IMR-90 (cell line): ENCODE results near the gene SPINT1. TPM values are rescaled to one million over a fixed set of nuclear protein-coding genes. Genes with fewer than 3 reads are reported as not detected.
A peak's percentile ranks its signal among the peaks of the same experiment; 100 is the strongest.

Experiments used
- ATAC-seq: fragments of 200-7000 bp; cut with Tn5 transposase; 2 replicates; pipeline ENCODE4 v1.9.1; 2020; ENCODE audit warnings: low read depth, mild to moderate bottlenecking, moderate library complexity
- BruUV-seq: library from RNA; stranded (reverse); fragments of 400-500 nt; replicated peaks from 2 replicates; lab custom pipeline; 2021; lab: Mats Ljungman, UMichigan
- CTCF ChIA-PET: fragments of 300-600 bp; formaldehyde crosslinking; extraction: SDS; loops from one replicate; lab custom pipeline; 2021; ENCODE audit warnings: antibody characterized with exemption; lab: Yijun Ruan, JAX
- POLR2A ChIA-PET: fragments of 300-600 bp; sonication (Branson Sonifier 250); formaldehyde crosslinking; loops from one replicate; lab custom pipeline; 2022; ENCODE audit warnings: antibody characterized with exemption; ENCODE audit not compliant: unreplicated experiment; lab: Charles Lee
- DNase-seq: peaks from one replicate; pipeline ENCODE4 v3.0.0; 2013
- H2AFZ ChIP-seq: replicated peaks from 2 replicates; pipeline ENCODE3; 2013; ENCODE audit warnings: low read length, mild to moderate bottlenecking; ENCODE audit not compliant: poor library complexity
- H2AK5ac ChIP-seq: 2 replicates; pipeline ENCODE4 v1.6.1; 2013; ENCODE audit warnings: low read depth, low read length, inconsistent platforms
- H2AK9ac ChIP-seq: replicated peaks from 2 replicates; pipeline ENCODE3; 2013; ENCODE audit warnings: mild to moderate bottlenecking, low read depth, low read length, moderate library complexity; ENCODE audit not compliant: poor library complexity
- H2BK120ac ChIP-seq: 2 replicates; pipeline ENCODE4 v1.6.1; 2013; ENCODE audit warnings: low read depth, low read length, inconsistent platforms
- H2BK15ac ChIP-seq: 3 replicates; pipeline ENCODE4 v1.6.1; 2013; ENCODE audit warnings: low read depth, low read length, inconsistent platforms
- H2BK20ac ChIP-seq: 2 replicates; pipeline ENCODE4 v1.6.1; 2013; ENCODE audit warnings: low read depth, mild to moderate bottlenecking, inconsistent platforms, low read length, moderate library complexity
- H2BK5ac ChIP-seq: 2 replicates; pipeline ENCODE4 v1.6.1; 2013; ENCODE audit warnings: mild to moderate bottlenecking, low read depth, low read length, inconsistent platforms; ENCODE audit not compliant: poor library complexity, severe bottlenecking
- H3K14ac ChIP-seq: replicated peaks from 2 replicates; pipeline ENCODE4 v1.6.1; 2013; ENCODE audit warnings: low read depth, low read length, inconsistent platforms
- H3K18ac ChIP-seq: 2 replicates; pipeline ENCODE4 v1.6.1; 2013; ENCODE audit warnings: low read depth, low read length, control low read depth
- H3K23ac ChIP-seq: 2 replicates; pipeline ENCODE4 v1.6.1; 2013; ENCODE audit warnings: low read depth, low read length, inconsistent platforms
- H3K27ac ChIP-seq: 2 replicates; pipeline ENCODE4 v1.5.1; 2013; ENCODE audit warnings: mild to moderate bottlenecking, control low read depth, low read length; ENCODE audit not compliant: insufficient read depth
- H3K27me3 ChIP-seq: 2 replicates; pipeline ENCODE4 v1.6.1; 2013; ENCODE audit warnings: low read length; ENCODE audit not compliant: control insufficient read depth, insufficient read depth
- H3K36me3 ChIP-seq: 2 replicates; pipeline ENCODE4 v1.6.1; 2013; ENCODE audit warnings: low read length, mixed read lengths; ENCODE audit not compliant: control insufficient read depth, insufficient read depth
- H3K4ac ChIP-seq: 2 replicates; pipeline ENCODE4 v1.6.1; 2013; ENCODE audit warnings: low read depth, low read length, inconsistent platforms
- H3K4me1 ChIP-seq: 2 replicates; pipeline ENCODE4 v1.6.1; 2013; ENCODE audit warnings: low read length, mixed read lengths; ENCODE audit not compliant: control insufficient read depth, insufficient read depth
- H3K4me2 ChIP-seq: 2 replicates; pipeline ENCODE4 v1.6.1; 2013; ENCODE audit warnings: low read depth, mild to moderate bottlenecking, control low read depth, low read length, moderate library complexity
- H3K4me3 ChIP-seq: 2 replicates; pipeline ENCODE4 v1.5.1; 2013; ENCODE audit warnings: low read depth, mild to moderate bottlenecking, control low read depth, low read length, moderate library complexity; ENCODE audit not compliant: insufficient read depth
- H3K56ac ChIP-seq: 2 replicates; pipeline ENCODE4 v1.6.1; 2013; ENCODE audit warnings: low read length, inconsistent platforms; ENCODE audit not compliant: insufficient read depth; ENCODE audit errors: extremely low read depth
- H3K79me1 ChIP-seq, 2 experiments: 2 replicates each; pipeline ENCODE4 v1.6.1; 2013; ENCODE audit warnings: low read length in 2 of 2, inconsistent platforms in 1 of 2, low read depth in 1 of 2
- H3K9ac ChIP-seq: 2 replicates; pipeline ENCODE4 v1.6.1; 2013; ENCODE audit warnings: low read depth, low read length, control low read depth
- H3K9me1 ChIP-seq: 2 replicates; pipeline ENCODE4 v1.6.1; 2013; ENCODE audit warnings: low read length, inconsistent platforms; ENCODE audit not compliant: insufficient read depth
- H3K9me3 ChIP-seq: 2 replicates; pipeline ENCODE4 v1.6.1; 2013; ENCODE audit warnings: low read length; ENCODE audit not compliant: control insufficient read depth, insufficient read depth
- H4K20me1 ChIP-seq: 2 replicates; pipeline ENCODE4 v1.6.1; 2013; ENCODE audit warnings: low read length, inconsistent platforms; ENCODE audit not compliant: insufficient read depth
- H4K5ac ChIP-seq: 2 replicates; pipeline ENCODE4 v1.6.1; 2013; ENCODE audit warnings: mild to moderate bottlenecking, low read depth, low read length, control low read depth
- H4K8ac ChIP-seq, 2 experiments: 2 replicates each; pipeline ENCODE4 v1.6.1; 2013; ENCODE audit warnings: low read depth in 2 of 2, low read length in 2 of 2, control low read depth in 1 of 2, inconsistent platforms in 1 of 2
- H4K91ac ChIP-seq: 2 replicates; pipeline ENCODE4 v1.6.1; 2013; ENCODE audit warnings: low read depth, low read length, inconsistent platforms; ENCODE audit not compliant: insufficient read depth
- BHLHE40 ChIP-seq: fragments of 150-350 bp; IDR thresholded peaks from 2 replicates; pipeline ENCODE4 v1.6.1; 2016; ENCODE audit warnings: mild to moderate bottlenecking, low read depth, low read length
- CEBPB ChIP-seq: IDR thresholded peaks from 2 replicates; pipeline ENCODE4 v1.6.1; 2012; ENCODE audit warnings: low read depth, low read length, improper control_type of control experiment
- FOS ChIP-seq: fragments of 150-350 bp; IDR thresholded peaks from 2 replicates; pipeline ENCODE4 v1.6.1; 2016; ENCODE audit warnings: low read depth, low read length
- MAZ ChIP-seq: IDR thresholded peaks from 2 replicates; pipeline ENCODE4 v1.6.1; 2012; ENCODE audit warnings: low read depth, mild to moderate bottlenecking, low read length, improper control_type of control experiment, moderate library complexity, borderline replicate concordance
- POLR2A ChIP-seq: IDR thresholded peaks from 2 replicates; pipeline ENCODE4 v1.6.1; 2012; ENCODE audit warnings: mild to moderate bottlenecking, low read depth, low read length
- WGBS, 2 experiments: methylation state at CpG; one replicate each; pipeline versions ENCODE4 v1.1.5 to v1.1.7; 2013; ENCODE audit warnings: missing lambda C conversion rate in 2 of 2; ENCODE audit not compliant: insufficient read length in 1 of 2; ENCODE audit errors: extremely low coverage in 2 of 2; 5-methylcytosine and 5-hydroxymethylcytosine counted together
- dilution Hi-C: fragments of 300-500 bp; cut with HindIII; formaldehyde crosslinking; loops from one replicate; pipeline ENCODE4 v1.14.3; 2018; ENCODE audit warnings: low sequenced_read_pairs; ENCODE audit not compliant: unreplicated experiment
- in situ Hi-C: fragments of 300-500 bp; cut with MboI; formaldehyde crosslinking; loops from 3 replicates; pipeline ENCODE4 v1.14.3; 2019; ENCODE audit warnings: low sequenced_read_pairs, inconsistent platforms, mixed read lengths
- intact Hi-C: fragments of 100-400 bp; cut with micrococcal nuclease; formaldehyde crosslinking; loops from 2 replicates; pipeline ENCODE4 v1.10.0; 2022
- microRNA-seq, 2 experiments: library from miRNA; stranded (forward) in 1 of 2; unstranded in 1 of 2; fragments of 10-50 nt in 1 of 2; fragments of <30 nt in 1 of 2; gene quantifications in 1 of 2; microRNA quantifications in 1 of 2; one replicate each; pipeline versions ENCODE3 to v1.1.0; 2013 to 2020; ENCODE audit not compliant: insufficient read depth in 1 of 2, insufficient read length in 1 of 2, unreplicated experiment in 1 of 2
- polyA plus RNA-seq, 3 experiments: library from polyadenylated mRNA; depleted of rRNA; stranded (reverse); fragments of >200 nt; gene quantifications; 2 replicates each; pipeline ENCODE4 v1.2.3, GENCODE V29; 2012; ENCODE audit warnings: low replicate concordance in 1 of 3
- small RNA-seq, 5 experiments: library from RNA; depleted of rRNA; stranded (forward); fragments of <200 nt; gene quantifications; one replicate each; pipeline ENCODE3, GENCODE V24; 2012
- total RNA-seq: library from RNA; depleted of rRNA; stranded (reverse); fragments of >200 nt; gene quantifications from 2 replicates; pipeline ENCODE4 v1.2.3, GENCODE V29; 2012; rRNA removed
- TF ChIP-seq, protein P1 (sequence below): conservative IDR thresholded peaks from 2 replicates; pipeline ENCODE4 v1.5.1; 2012; ENCODE audit warnings: mild to moderate bottlenecking, low read depth, low read length, improper control_type of control experiment

The SPINT1 gene
- total and polyA plus RNA-seq, 2 of the 4 experiments (the other 2 are of a cell fraction): 0.90 to 2.1 TPM

DNA sequence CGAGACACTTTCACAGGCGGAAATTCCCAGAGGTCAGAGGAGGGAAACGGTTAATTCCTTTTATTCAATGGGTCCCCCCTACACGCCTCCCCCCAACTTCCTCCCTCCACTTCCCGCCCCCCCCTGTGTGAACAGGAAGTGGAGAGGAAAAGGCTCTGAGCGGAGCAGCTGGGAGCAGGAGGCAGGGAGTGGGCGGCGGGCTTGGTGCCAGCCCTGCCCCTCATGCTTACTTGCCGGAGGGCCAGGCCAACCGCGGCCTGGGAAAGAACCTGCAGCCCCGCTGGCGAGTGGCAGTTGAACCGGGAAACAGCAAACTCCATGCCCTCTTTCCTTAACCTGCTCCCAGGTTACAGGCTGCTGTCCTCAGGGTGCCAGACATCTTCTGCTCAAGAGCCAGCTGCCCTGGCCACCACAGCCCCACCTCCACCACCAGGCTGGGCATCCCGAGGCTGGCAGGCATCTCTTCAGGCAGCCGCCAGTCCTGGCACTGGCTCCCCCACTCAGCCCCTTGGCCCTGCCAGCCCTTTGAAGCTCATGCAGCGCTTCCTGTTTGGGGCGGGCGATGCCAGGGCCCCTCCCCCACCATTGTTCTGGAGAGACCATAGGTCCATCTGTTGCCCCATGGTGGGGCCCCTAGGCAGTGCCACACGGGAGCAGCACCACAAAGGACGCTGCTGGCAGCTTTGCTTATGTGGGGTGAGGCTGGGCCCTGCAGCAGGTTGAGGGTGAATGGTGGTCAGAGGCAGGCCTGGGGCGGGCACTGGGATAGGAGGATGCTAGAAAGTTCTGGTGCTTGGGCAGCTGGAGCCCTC lies 63.3 kb downstream of the SPINT1 start:
- Histone ChIP-seq H3K27ac (peak overlapping the region; percentile 78), H3K79me1 (peaks cover 0 to 30% of the 10 kb centered on the region in 2 experiments; a peak in 2 of 4 replicates), H3K56ac (no peak overlapping the region), H3K4me3 (no peak overlapping the region), H2BK120ac (peak overlapping the region; percentile 80), H3K9me1 (peaks cover 6% of the 10 kb centered on the region; the same call in 1 of the 2 replicates), H3K4me1 (peaks cover 18% of the 10 kb centered on the region), H3K27me3 (no peaks in the 10 kb centered on the region), H2BK20ac (no peak overlapping the region; the same call in 1 of the 2 replicates), H2AK5ac (peak overlapping the region; percentile 74), H3K14ac (peak overlapping the region; percentile 87), H2BK5ac (peak overlapping the region; percentile 84), H4K91ac (peak overlapping the region; percentile 57), H4K20me1 (peaks cover 21% of the 10 kb centered on the region), H3K23ac (no peak overlapping the region; the same call in 1 of the 2 replicates), H4K8ac (peak overlapping the region; percentile 71 to 88; a peak in 3 of 4 replicates), H2BK15ac (no peak overlapping the region), H3K4ac (peak overlapping the region; percentile 89), H4K5ac (peak overlapping the region; percentile 62), H3K9me3 (no peaks in the 10 kb centered on the region), H3K9ac (peak overlapping the region; percentile 57), H3K4me2 (peak overlapping the region; percentile 95), H2AFZ (peak overlapping the region; percentile 90), H3K18ac (no peak overlapping the region; the same call in 1 of the 2 replicates), H3K36me3 (peaks cover 22% of the 10 kb centered on the region), H2AK9ac (peak overlapping the region; percentile 94)
- WGBS, 2 experiments: 24% methylated on average over 7 of the region's 22 CpGs; no CpG with 5 or more reads in 1 of the 2 experiments
- CTCF ChIA-PET: interaction anchor here (0.6 to 2.1 kb wide), 3 partner anchors 114 to 279 kb away, joined by 3 to 6 read pairs (median 5); no protein-coding TSS in a partner anchor
- DNase-seq: peak; percentile 41
- TF ChIP-seq POLR2A (no peak), CEBPB (no peak), FOS (no peak), MAZ (no peak), BHLHE40 (no peak)
- TF ChIP-seq, protein P1, sequence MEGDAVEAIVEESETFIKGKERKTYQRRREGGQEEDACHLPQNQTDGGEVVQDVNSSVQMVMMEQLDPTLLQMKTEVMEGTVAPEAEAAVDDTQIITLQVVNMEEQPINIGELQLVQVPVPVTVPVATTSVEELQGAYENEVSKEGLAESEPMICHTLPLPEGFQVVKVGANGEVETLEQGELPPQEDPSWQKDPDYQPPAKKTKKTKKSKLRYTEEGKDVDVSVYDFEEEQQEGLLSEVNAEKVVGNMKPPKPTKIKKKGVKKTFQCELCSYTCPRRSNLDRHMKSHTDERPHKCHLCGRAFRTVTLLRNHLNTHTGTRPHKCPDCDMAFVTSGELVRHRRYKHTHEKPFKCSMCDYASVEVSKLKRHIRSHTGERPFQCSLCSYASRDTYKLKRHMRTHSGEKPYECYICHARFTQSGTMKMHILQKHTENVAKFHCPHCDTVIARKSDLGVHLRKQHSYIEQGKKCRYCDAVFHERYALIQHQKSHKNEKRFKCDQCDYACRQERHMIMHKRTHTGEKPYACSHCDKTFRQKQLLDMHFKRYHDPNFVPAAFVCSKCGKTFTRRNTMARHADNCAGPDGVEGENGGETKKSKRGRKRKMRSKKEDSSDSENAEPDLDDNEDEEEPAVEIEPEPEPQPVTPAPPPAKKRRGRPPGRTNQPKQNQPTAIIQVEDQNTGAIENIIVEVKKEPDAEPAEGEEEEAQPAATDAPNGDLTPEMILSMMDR: no peak
- no TSS peak for BruUV-seq
- in situ Hi-C loops: loop anchor here (10.0 kb wide), 1 partner anchor 118 kb away; no protein-coding TSS in a partner anchor
- ATAC-seq: no peak
- intact Hi-C loops: loop anchor here (1.0 to 10.0 kb wide), 3 partner anchors 106 to 208 kb away; partner anchors contain the start of gene INO80
- POLR2A ChIA-PET: no interaction called here
- dilution Hi-C loops: no loop called here

Small RNA genes lying within 50 kb of the gene (microRNA-seq; reads per million reads assigned to microRNA genes)
- gene AC025166.1 (ENCODE audit: insufficient read depth, insufficient read length): not detected

Small RNA genes lying within 50 kb of the gene (small RNA-seq; reads per million reads assigned to genes)
- 0 reads per million in 5 experiments for gene AC025166.1

Other genes starting within 250 kb of the SPINT1 start
- gene KNL1, start 249.8 kb upstream of the SPINT1 start, total RNA-seq: 25.1 and 32.5 TPM in 2 replicates
- gene KNL1, start 249.8 kb upstream of the SPINT1 start, polyA plus RNA-seq (2012; rRNA removed): 2.2 and 3.1 TPM in 2 replicates
- 7.8 and 8.4 TPM in 2 replicates for gene RAD51, start 148.9 kb upstream of the SPINT1 start, total RNA-seq
- 6.5 and 6.8 TPM in 2 replicates for gene RAD51, start 148.9 kb upstream of the SPINT1 start, polyA plus RNA-seq (2012; rRNA removed)
- 14.7 and 17.5 TPM in 2 replicates for gene RMDN3, start 88.8 kb upstream of the SPINT1 start, total RNA-seq
- gene RMDN3, start 88.8 kb upstream of the SPINT1 start, polyA plus RNA-seq (2012; rRNA removed): 23.4 and 25.7 TPM in 2 replicates
- 1.4 and 2.3 TPM in 2 replicates for gene GCHFR, start 80.0 kb upstream of the SPINT1 start, total RNA-seq
- 6.5 and 6.8 TPM in 2 replicates for gene GCHFR, start 80.0 kb upstream of the SPINT1 start, polyA plus RNA-seq (2012; rRNA removed)
- under 0.01 TPM in 1 of 2 replicates, not detected in the other for gene C15orf62, start 74.1 kb upstream of the SPINT1 start, total RNA-seq
- gene C15orf62, start 74.1 kb upstream of the SPINT1 start, polyA plus RNA-seq (2012; rRNA removed): not detected in 2 replicates
- gene ZFYVE19, start 37.0 kb upstream of the SPINT1 start, total RNA-seq: 22.6 and 22.8 TPM in 2 replicates
- 27.3 and 29.6 TPM in 2 replicates for gene ZFYVE19, start 37.0 kb upstream of the SPINT1 start, polyA plus RNA-seq (2012; rRNA removed)
- 58.3 and 107 TPM in 2 replicates for gene DNAJC17, start 36.6 kb upstream of the SPINT1 start, total RNA-seq
- 58.6 and 77.1 TPM in 2 replicates for gene DNAJC17, start 36.6 kb upstream of the SPINT1 start, polyA plus RNA-seq (2012; rRNA removed)
- not detected in 2 replicates for gene PPP1R14D, start 15.3 kb upstream of the SPINT1 start, total RNA-seq
- gene PPP1R14D, start 15.3 kb upstream of the SPINT1 start, polyA plus RNA-seq (2012; rRNA removed): not detected in 2 replicates
- gene RHOV, start 30.2 kb downstream of the SPINT1 start, total RNA-seq: not detected in 2 replicates
- 0.07 and 0.10 TPM in 2 replicates for gene RHOV, start 30.2 kb downstream of the SPINT1 start, polyA plus RNA-seq (2012; rRNA removed)
- gene VPS18, start 50.4 kb downstream of the SPINT1 start, total RNA-seq: 30.0 and 32.3 TPM in 2 replicates
- 19.3 and 20.8 TPM in 2 replicates for gene VPS18, start 50.4 kb downstream of the SPINT1 start, polyA plus RNA-seq (2012; rRNA removed)
- gene DLL4, start 85.3 kb downstream of the SPINT1 start, total RNA-seq: 1.7 and 1.8 TPM in 2 replicates
- 3.4 and 3.6 TPM in 2 replicates for gene DLL4, start 85.3 kb downstream of the SPINT1 start, polyA plus RNA-seq (2012; rRNA removed)
- gene CHAC1, start 109.4 kb downstream of the SPINT1 start, total RNA-seq: 41.9 and 51.3 TPM in 2 replicates
- gene CHAC1, start 109.4 kb downstream of the SPINT1 start, polyA plus RNA-seq (2012; rRNA removed): 72.5 and 77.8 TPM in 2 replicates